ENCODE data around the gene EPS8L2. TPM values are rescaled to one million over a fixed set of nuclear protein-coding genes. Genes with fewer than 3 reads are reported as not detected.

EPS8L2 gene
- total and polyA plus RNA-seq, 10 of the 15 experiments (the other 5 are each of a cell fraction or from before 2014, with no cell fraction given) = 0.76 to 20.0 (median 9.7) TPM

DNA sequence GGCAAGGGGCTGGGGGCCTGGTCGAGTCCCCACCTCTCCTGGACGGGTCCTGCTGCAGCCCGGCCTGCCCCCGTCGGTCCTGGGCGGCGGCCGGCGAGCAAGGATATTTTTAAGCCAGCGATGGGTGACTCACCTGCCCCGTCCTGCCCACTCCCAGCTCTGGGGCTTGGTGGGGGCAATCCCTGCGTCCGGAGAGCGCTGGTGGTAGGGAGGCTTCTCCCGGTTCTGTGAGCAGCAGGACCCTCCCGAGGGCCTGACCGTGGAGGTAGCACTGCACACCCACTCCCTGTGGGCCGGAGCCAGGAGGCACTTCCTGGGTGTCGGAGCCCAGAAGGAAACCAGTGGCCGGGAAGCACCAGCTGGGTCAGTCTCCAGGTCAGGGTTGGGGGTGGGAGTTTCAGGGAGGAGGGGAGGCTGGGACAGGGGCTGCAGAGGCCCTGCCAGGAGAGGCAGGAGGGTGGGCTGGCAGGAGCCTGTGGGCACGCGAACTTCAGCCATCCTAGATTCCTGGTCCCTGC, 467 bp downstream of the EPS8L2 start (continued):
- TF ChIP-seq, protein P1, sequence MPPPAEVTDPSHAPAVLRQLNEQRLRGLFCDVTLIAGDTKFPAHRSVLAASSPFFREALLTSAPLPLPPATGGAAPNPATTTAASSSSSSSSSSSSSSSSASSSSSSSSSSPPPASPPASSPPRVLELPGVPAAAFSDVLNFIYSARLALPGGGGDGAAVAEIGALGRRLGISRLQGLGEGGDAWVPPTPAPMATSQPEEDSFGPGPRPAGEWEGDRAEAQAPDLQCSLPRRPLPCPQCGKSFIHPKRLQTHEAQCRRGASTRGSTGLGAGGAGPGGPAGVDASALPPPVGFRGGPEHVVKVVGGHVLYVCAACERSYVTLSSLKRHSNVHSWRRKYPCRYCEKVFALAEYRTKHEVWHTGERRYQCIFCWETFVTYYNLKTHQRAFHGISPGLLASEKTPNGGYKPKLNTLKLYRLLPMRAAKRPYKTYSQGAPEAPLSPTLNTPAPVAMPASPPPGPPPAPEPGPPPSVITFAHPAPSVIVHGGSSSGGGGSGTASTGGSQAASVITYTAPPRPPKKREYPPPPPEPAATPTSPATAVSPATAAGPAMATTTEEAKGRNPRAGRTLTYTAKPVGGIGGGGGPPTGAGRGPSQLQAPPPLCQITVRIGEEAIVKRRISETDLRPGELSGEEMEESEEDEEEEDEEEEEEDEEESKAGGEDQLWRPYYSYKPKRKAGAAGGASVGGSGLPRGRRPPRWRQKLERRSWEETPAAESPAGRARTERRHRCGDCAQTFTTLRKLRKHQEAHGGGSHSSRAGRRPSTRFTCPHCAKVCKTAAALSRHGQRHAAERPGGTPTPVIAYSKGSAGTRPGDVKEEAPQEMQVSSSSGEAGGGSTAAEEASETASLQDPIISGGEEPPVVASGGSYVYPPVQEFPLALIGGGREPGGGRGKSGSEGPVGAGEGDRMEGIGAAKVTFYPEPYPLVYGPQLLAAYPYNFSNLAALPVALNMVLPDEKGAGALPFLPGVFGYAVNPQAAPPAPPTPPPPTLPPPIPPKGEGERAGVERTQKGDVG (CRISPR knock-in tag; IDR thresholded peaks at IDR 0.05) = no peak
- TF ChIP-seq NR2C2 (IDR thresholded peaks at IDR 0.05; ENCODE audit: borderline replicate concordance, control insufficient read depth, insufficient read length, low read depth) = no peak

DNA sequence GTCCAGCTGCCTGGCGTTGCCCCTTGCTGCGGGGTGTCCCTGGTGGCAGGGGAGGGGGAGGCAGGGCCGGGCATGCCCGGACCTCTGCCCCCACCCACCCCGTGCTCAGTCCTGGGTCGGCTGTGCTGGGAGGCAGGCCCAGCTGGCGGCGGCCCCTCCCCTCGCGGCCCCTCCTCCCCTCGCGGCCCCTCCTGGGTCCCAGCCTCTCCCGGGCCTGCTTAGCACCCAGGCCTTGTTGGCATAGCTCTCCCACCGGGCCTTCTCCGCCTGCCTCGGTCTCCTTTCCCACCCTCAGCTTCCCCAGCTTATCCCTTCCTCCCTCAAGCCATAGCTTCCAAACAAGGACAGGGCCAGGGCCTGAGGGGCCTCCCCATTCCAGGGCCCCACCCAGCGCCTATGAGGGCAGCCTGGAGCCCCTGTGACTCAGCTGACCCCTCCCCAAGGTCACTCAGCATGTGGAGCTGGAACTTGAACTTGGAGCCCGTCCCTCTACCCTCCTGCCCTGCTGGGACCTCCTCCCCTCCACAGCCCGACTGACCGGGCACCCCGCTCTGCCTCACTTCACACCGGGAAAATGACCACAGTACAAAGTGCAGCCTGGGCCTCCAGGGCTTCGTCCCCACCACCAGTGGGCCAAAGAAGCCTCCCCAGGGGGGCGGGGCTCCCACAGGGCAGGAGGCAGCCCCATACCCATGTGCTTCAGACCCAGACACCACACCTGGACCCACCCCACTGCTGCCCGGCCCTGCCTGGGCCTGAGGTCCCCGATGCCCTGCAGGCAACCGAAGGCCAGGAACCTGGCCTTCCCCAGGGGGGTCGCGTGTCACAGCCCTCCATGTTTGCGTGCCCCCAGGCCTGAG, 1.2 kb downstream of the EPS8L2 start:
- no peaks in the 10 kb centered on the region for H4K20me1 ChIP-seq (ENCODE audit: control insufficient read depth, insufficient read depth)
- H3K9ac ChIP-seq (ENCODE audit: control insufficient read depth, insufficient read depth, low read length) = no peak overlapping the region
- no peaks in the 10 kb centered on the region for H3K9me3 ChIP-seq (replicated peaks; ENCODE audit: control insufficient read depth, insufficient read depth, low read length)
- no peak for FAIRE-seq
- no peak overlapping the region for H2AFZ ChIP-seq (ENCODE audit: control insufficient read depth, low read depth, low read length)
- H3K4me2 ChIP-seq (ENCODE audit: control insufficient read depth, insufficient read depth) = no peak overlapping the region; the same call in 1 of the 2 replicates
- ChIA-PET POLR2A (interaction anchor here (0.9 kb wide), 1 partner anchor 14 kb away, joined by 3 read pairs; no protein-coding TSS in a partner anchor), SMC1A (ENCODE audit: uncharacterized antibody, unreplicated experiment) (no interaction called here), RAD21 (ENCODE audit: unreplicated experiment) (interaction anchor here (0.6 to 2.0 kb wide), 2 partner anchors 15 to 57 kb away, joined by 3 to 6 read pairs; no protein-coding TSS in a partner anchor), CTCF (interaction anchor here (1.0 kb wide), 1 partner anchor 17 kb away, joined by 3 read pairs; no protein-coding TSS in a partner anchor)
- no peaks in the 10 kb centered on the region; a peak in 1 of 4 replicates for H3K27me3 ChIP-seq (replicated peaks in 1 of 2; ENCODE audit: control insufficient read depth in 2 of 2, insufficient read depth in 2 of 2, low read length in 1 of 2)
- no peak for DNase-seq (ENCODE audit: low read depth, low spot score)
- no peak overlapping the region for H3K4me3 ChIP-seq
- WGBS (ENCODE audit: insufficient coverage, insufficient replicate concordance, low lambda C conversion rate, missing lambda C conversion rate) = 51% methylated on average over 18 of the region's 30 CpGs
- H3K36me3 ChIP-seq (ENCODE audit: control insufficient read depth in 2 of 2, insufficient read depth in 2 of 2, low read length in 1 of 2) = no peaks in the 10 kb centered on the region
- ATAC-seq = peak; percentile 38
- no peak overlapping the region for H3K27ac ChIP-seq (ENCODE audit: control insufficient read depth, insufficient read depth)
- in situ Hi-C loops (cut with MboI) = no loop called here
- no peaks in the 10 kb centered on the region for H3K79me2 ChIP-seq (ENCODE audit: control insufficient read depth, insufficient read depth, low read length)
- no TSS peak for BruUV-seq (replicated peaks)
- no peaks in the 10 kb centered on the region for H3K4me1 ChIP-seq (ENCODE audit: control insufficient read depth, insufficient read depth, low read length)
- intact Hi-C loops (cut with micrococcal nuclease; ENCODE audit: unreplicated experiment) = no loop called here
- TF ChIP-seq, protein P2, sequence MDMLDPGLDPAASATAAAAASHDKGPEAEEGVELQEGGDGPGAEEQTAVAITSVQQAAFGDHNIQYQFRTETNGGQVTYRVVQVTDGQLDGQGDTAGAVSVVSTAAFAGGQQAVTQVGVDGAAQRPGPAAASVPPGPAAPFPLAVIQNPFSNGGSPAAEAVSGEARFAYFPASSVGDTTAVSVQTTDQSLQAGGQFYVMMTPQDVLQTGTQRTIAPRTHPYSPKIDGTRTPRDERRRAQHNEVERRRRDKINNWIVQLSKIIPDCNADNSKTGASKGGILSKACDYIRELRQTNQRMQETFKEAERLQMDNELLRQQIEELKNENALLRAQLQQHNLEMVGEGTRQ (IDR thresholded peaks at IDR 0.05; ENCODE audit: borderline replicate concordance, low read depth, low read length) = no peak
- no peak for TF ChIP-seq BRCA1 (IDR thresholded peaks at IDR 0.05; ENCODE audit: low read depth, low read length)
- TF ChIP-seq MEF2A (IDR thresholded peaks at IDR 0.05; ENCODE audit: insufficient read depth, low read depth, low read length) = no peak
- TF ChIP-seq, protein P3, sequence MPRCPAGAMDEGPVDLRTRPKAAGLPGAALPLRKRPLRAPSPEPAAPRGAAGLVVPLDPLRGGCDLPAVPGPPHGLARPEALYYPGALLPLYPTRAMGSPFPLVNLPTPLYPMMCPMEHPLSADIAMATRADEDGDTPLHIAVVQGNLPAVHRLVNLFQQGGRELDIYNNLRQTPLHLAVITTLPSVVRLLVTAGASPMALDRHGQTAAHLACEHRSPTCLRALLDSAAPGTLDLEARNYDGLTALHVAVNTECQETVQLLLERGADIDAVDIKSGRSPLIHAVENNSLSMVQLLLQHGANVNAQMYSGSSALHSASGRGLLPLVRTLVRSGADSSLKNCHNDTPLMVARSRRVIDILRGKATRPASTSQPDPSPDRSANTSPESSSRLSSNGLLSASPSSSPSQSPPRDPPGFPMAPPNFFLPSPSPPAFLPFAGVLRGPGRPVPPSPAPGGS (IDR thresholded peaks at IDR 0.05; ENCODE audit: borderline replicate concordance, insufficient read depth, low read depth, low read length, poor library complexity, severe bottlenecking) = no peak
- TF ChIP-seq IRF4 (IDR thresholded peaks at IDR 0.05; ENCODE audit: low read depth, low read length) = no peak
- no peak for TF ChIP-seq ZBED1 (IDR thresholded peaks at IDR 0.05; ENCODE audit: borderline replicate concordance)
- TF ChIP-seq, protein P4, sequence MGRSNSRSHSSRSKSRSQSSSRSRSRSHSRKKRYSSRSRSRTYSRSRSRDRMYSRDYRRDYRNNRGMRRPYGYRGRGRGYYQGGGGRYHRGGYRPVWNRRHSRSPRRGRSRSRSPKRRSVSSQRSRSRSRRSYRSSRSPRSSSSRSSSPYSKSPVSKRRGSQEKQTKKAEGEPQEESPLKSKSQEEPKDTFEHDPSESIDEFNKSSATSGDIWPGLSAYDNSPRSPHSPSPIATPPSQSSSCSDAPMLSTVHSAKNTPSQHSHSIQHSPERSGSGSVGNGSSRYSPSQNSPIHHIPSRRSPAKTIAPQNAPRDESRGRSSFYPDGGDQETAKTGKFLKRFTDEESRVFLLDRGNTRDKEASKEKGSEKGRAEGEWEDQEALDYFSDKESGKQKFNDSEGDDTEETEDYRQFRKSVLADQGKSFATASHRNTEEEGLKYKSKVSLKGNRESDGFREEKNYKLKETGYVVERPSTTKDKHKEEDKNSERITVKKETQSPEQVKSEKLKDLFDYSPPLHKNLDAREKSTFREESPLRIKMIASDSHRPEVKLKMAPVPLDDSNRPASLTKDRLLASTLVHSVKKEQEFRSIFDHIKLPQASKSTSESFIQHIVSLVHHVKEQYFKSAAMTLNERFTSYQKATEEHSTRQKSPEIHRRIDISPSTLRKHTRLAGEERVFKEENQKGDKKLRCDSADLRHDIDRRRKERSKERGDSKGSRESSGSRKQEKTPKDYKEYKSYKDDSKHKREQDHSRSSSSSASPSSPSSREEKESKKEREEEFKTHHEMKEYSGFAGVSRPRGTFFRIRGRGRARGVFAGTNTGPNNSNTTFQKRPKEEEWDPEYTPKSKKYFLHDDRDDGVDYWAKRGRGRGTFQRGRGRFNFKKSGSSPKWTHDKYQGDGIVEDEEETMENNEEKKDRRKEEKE (IDR thresholded peaks at IDR 0.05) = no peak
- TF ChIP-seq DPF2 (IDR thresholded peaks at IDR 0.05) = no peak
- no peak for TF ChIP-seq CHD4 (IDR thresholded peaks at IDR 0.05)
- no peak for TF ChIP-seq CHD1 (IDR thresholded peaks at IDR 0.05; ENCODE audit: low read depth, low read length)

All from GM12878 (cell line).